Glutamatergic neuron (in vitro differentiated cells): ENCODE data around the gene OPN5. TPM values are rescaled to one million over a fixed set of nuclear protein-coding genes. Genes with fewer than 3 reads are reported as not detected.

Source experiments
- DNase-seq: peaks from one replicate; pipeline ENCODE4 v3.0.0; 2022
- H3K27ac Mint-ChIP-seq: one replicate; pipeline ENCODE4 v1.8.0; 2020; ENCODE audit warnings: mild to moderate bottlenecking, mixed read lengths, inconsistent platforms; ENCODE audit not compliant: unreplicated experiment
- H3K27me3 Mint-ChIP-seq: one replicate; pipeline ENCODE4 v1.8.0; 2020; ENCODE audit warnings: mild to moderate bottlenecking, moderate library complexity, mixed read lengths, inconsistent platforms; ENCODE audit not compliant: unreplicated experiment
- H3K36me3 Mint-ChIP-seq: one replicate; pipeline ENCODE4 v1.8.0; 2020; ENCODE audit warnings: mild to moderate bottlenecking, mixed read lengths, inconsistent platforms; ENCODE audit not compliant: unreplicated experiment
- H3K4me1 Mint-ChIP-seq: one replicate; pipeline ENCODE4 v1.8.0; 2020; ENCODE audit warnings: mild to moderate bottlenecking, low read depth, mixed read lengths, inconsistent platforms; ENCODE audit not compliant: unreplicated experiment
- H3K4me3 Mint-ChIP-seq: one replicate; pipeline ENCODE4 v1.8.0; 2020; ENCODE audit warnings: mild to moderate bottlenecking, mixed read lengths, inconsistent platforms; ENCODE audit not compliant: unreplicated experiment
- H3K9me3 Mint-ChIP-seq: one replicate; pipeline ENCODE4 v1.8.0; 2020; ENCODE audit warnings: mild to moderate bottlenecking, moderate library complexity, mixed read lengths, inconsistent platforms; ENCODE audit not compliant: unreplicated experiment
- total RNA-seq: library from RNA; stranded (reverse); fragmentation: NEBNext Ultra II Directional; extraction: Animal tissue kit (Norgen Biotek cat#: 25700); gene quantifications from one replicate; pipeline ENCODE4 v1.2.1, GENCODE V29; 2021; ENCODE audit not compliant: unreplicated experiment
- TF ChIP-seq, protein P1 (sequence below): fragments of 200-600 bp; sonication (generic); IDR thresholded peaks from one replicate; pipeline ENCODE4 v1.5.0; 2021; ENCODE audit not compliant: partially characterized antibody, unreplicated experiment

OPN5 gene
- total RNA-seq, 1 donor from 2014 or later = not detected

DNA sequence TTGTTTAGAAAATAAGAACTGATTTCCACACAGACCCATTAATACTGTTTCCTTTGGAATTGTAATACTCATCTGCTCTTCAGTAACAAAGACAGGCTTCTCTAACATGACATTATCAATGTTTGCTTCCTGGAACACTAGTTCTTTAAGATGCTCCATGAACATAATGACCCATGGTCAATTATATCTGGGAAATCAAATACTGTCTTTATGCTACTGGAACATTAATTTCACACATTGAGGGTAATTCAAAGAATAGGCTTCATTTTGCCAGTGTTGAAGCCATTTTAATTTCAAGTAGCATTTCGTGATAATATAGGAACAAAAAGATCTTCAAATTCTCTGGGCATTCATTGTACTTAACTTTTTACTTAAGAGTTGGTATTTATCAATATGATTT is 80.9 kb downstream of the OPN5 start:
- Mint-ChIP-seq H3K36me3 (no peaks in the 10 kb centered on the region), H3K9me3 (no peaks in the 10 kb centered on the region), H3K27ac (no peak overlapping the region), H3K27me3 (no peaks in the 10 kb centered on the region), H3K4me3 (no peak overlapping the region), H3K4me1 (no peaks in the 10 kb centered on the region)
- TF ChIP-seq, protein P1, sequence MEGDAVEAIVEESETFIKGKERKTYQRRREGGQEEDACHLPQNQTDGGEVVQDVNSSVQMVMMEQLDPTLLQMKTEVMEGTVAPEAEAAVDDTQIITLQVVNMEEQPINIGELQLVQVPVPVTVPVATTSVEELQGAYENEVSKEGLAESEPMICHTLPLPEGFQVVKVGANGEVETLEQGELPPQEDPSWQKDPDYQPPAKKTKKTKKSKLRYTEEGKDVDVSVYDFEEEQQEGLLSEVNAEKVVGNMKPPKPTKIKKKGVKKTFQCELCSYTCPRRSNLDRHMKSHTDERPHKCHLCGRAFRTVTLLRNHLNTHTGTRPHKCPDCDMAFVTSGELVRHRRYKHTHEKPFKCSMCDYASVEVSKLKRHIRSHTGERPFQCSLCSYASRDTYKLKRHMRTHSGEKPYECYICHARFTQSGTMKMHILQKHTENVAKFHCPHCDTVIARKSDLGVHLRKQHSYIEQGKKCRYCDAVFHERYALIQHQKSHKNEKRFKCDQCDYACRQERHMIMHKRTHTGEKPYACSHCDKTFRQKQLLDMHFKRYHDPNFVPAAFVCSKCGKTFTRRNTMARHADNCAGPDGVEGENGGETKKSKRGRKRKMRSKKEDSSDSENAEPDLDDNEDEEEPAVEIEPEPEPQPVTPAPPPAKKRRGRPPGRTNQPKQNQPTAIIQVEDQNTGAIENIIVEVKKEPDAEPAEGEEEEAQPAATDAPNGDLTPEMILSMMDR = no peak
- DNase-seq = no peak

DNA sequence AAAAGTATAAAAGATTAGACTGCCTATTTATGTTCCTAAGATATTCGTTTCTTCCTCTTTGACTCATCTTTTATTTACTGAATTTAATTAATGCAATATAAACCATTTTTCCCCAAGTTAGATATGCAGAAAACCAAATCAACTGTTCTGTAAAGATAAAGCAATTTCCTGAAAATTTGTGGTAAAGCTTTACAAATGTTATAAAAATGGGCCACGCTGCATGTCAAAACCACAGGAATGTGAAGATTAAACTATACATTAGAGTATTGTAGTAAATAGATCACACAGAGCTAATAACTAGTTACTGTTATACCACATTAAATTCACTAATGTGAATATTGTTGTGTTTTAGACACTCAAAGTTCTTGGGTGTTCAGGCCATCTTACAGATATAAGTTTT is 83.4 kb downstream of the OPN5 start:
- no peaks in the 10 kb centered on the region for H3K4me1 Mint-ChIP-seq
- no peaks in the 10 kb centered on the region for H3K9me3 Mint-ChIP-seq
- H3K36me3 Mint-ChIP-seq = no peaks in the 10 kb centered on the region
- H3K4me3 Mint-ChIP-seq = no peak overlapping the region
- TF ChIP-seq, protein P1 = no peak
- no peak for DNase-seq
- no peaks in the 10 kb centered on the region for H3K27me3 Mint-ChIP-seq
- H3K27ac Mint-ChIP-seq = no peak overlapping the region

DNA sequence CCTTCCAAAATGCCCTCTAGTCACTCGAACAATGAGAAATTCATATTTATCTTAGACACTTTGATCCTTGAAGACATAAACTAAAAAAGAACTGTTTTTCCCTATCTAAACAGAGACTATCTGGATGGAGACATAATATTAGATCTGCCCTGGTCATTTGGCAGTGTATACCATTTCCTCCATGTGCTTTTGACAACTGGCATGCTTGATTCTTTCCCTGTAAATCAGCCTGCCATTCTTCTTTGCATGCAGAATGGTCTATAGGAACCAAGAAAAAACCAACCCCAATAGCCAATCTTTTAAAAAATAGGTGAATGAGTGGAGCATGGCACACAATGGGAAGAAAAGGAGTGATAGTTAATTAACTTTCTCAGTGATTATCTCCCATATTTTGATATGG is 93.8 kb downstream of the OPN5 start:
- TF ChIP-seq, protein P1 = no peak
- Mint-ChIP-seq H3K9me3 (no peaks in the 10 kb centered on the region), H3K27ac (no peak overlapping the region), H3K27me3 (peaks cover 2% of the 10 kb centered on the region), H3K4me1 (peaks cover 7% of the 10 kb centered on the region), H3K4me3 (no peak overlapping the region), H3K36me3 (no peaks in the 10 kb centered on the region)
- no peak for DNase-seq

Other genes starting within 250 kb of the OPN5 start
- gene ADGRF4, start 83.5 kb upstream of the OPN5 start, total RNA-seq = not detected